ENCODE results near the gene TBCD. TPM values are rescaled to one million over a fixed set of nuclear protein-coding genes. Genes with fewer than 3 reads are reported as not detected.
A peak's percentile ranks its signal among the peaks of the same experiment; 100 is the strongest.

TBCD gene
- total RNA-seq, 2 donors from 2014 or later = 112 to 144 TPM

DNA sequence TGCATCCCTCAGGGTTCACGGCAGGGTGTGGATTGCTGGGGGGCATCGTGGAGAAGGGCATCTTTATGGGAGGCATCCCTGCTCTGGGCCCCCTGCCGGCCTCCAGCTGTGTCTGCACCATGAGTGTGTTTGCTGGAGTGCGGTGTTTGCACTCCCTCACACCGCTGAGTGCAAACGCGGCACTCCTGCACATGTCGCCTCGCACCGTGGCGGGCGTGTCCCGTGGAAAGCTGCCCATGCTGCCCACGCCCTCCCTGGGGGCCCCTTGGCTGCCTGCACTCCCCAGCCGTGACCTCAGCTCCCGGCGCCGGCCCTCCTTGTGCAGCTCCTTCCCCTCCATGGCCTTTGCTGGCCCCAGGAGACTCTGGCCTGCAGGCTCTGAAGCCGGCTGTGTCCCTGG lies 162.5 kb downstream of the TBCD start:
- no peaks in the 10 kb centered on the region for H3K27me3 Mint-ChIP-seq
- no peaks in the 10 kb centered on the region for H3K9me3 ChIP-seq (ENCODE audit: control insufficient read depth, low read length, poor library complexity, severe bottlenecking)
- ATAC-seq (no peak), DNase-seq (no peak)
- no peak overlapping the region for H3K4me3 Mint-ChIP-seq
- H3K4me1 Mint-ChIP-seq = peaks cover 8% of the 10 kb centered on the region
- H3K27ac Mint-ChIP-seq = peak overlapping the region; percentile 32
- peaks cover 2% of the 10 kb centered on the region for H3K36me3 Mint-ChIP-seq (ENCODE audit: low read depth)

DNA sequence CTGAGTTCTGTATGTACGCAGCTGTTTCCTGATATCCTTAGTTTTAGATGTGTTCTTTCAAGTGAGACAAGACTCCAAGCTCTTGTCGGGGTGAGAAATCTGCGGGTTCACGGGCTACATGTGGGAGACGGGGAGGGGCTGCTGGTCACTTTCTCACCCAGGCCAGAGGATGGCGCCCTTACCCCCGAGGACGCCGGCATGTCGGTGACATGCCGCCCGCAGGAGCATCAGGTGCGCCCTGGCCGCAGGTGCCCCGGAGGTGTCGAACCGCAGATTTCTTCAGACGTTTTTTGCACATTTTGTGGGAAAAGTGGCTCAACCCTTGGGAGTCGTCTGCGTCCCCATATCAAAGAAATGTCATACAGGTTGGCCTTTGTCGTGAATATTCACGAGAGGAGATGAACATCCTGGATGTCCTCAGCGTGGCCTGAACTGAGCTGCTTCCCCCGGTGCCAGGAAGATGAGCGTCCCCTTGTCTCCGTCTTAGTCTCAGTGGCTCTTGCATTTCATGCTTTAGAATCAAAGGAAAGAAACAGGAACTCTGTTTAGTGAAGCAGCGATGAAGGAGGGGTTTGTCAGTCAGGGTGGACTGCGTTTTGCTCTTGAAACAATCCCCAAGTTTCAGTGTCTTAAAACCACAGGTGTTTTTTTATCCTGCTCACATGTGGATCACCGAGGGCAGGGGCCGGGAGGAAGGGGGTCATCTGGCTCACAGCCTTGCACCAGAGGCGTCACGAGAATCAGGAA lies 163.3 kb downstream of the TBCD start:
- DNase-seq (no peak), ATAC-seq (peak; percentile 21)
- Mint-ChIP-seq H3K27ac (no peak overlapping the region), H3K4me3 (no peak overlapping the region), H3K27me3 (no peaks in the 10 kb centered on the region), H3K4me1 (peaks cover 11% of the 10 kb centered on the region), H3K36me3 (ENCODE audit: low read depth) (peaks cover 7% of the 10 kb centered on the region)
- H3K9me3 ChIP-seq (ENCODE audit: control insufficient read depth, low read length, poor library complexity, severe bottlenecking) = no peaks in the 10 kb centered on the region

GRCh38 chr17:82915757-82916027 lies 163.8 kb downstream of the TBCD start:
- ATAC-seq = no peak
- DNase-seq = no peak
- H3K4me3 Mint-ChIP-seq = no peak overlapping the region
- H3K4me1 Mint-ChIP-seq = peaks cover 11% of the 10 kb centered on the region
- H3K27me3 Mint-ChIP-seq = no peaks in the 10 kb centered on the region
- H3K27ac Mint-ChIP-seq = peak overlapping the region; percentile 70
- H3K9me3 ChIP-seq (ENCODE audit: control insufficient read depth, low read length, poor library complexity, severe bottlenecking) = no peaks in the 10 kb centered on the region
- H3K36me3 Mint-ChIP-seq (ENCODE audit: low read depth) = peaks cover 7% of the 10 kb centered on the region

- Mint-ChIP-seq H3K4me3 (no peak overlapping the region), H3K27me3 (no peaks in the 10 kb centered on the region), H3K27ac (no peak overlapping the region), H3K36me3 (ENCODE audit: low read depth) (peaks cover 7% of the 10 kb centered on the region), H3K4me1 (peaks cover 7% of the 10 kb centered on the region)
- ATAC-seq (no peak), DNase-seq (no peak)
- no peaks in the 10 kb centered on the region for H3K9me3 ChIP-seq (ENCODE audit: control insufficient read depth, low read length, poor library complexity, severe bottlenecking)
Observed at GRCh38 chr17:82917699-82918345, 166.0 kb downstream of the TBCD start.

GRCh38 chr17:82918508-82918907 lies 166.6 kb downstream of the TBCD start:
- Mint-ChIP-seq H3K27me3 (no peaks in the 10 kb centered on the region), H3K27ac (no peak overlapping the region), H3K4me1 (peaks cover 7% of the 10 kb centered on the region)

GRCh38 chr17:82920150-82920549 lies 168.3 kb downstream of the TBCD start:
- Mint-ChIP-seq H3K4me1 (peaks cover 7% of the 10 kb centered on the region), H3K36me3 (ENCODE audit: low read depth) (peaks cover 7% of the 10 kb centered on the region), H3K4me3 (no peak overlapping the region), H3K27me3 (no peaks in the 10 kb centered on the region), H3K27ac (peak overlapping the region; percentile 29)
- ATAC-seq (no peak), DNase-seq (no peak)
- no peaks in the 10 kb centered on the region for H3K9me3 ChIP-seq (ENCODE audit: control insufficient read depth, low read length, poor library complexity, severe bottlenecking)

More at GRCh38 chr17:82918508-82918907, 166.6 kb downstream of the TBCD start:
- DNase-seq (no peak), ATAC-seq (no peak)
- Mint-ChIP-seq H3K4me3 (no peak overlapping the region), H3K36me3 (ENCODE audit: low read depth) (peaks cover 7% of the 10 kb centered on the region)
- H3K9me3 ChIP-seq (ENCODE audit: control insufficient read depth, low read length, poor library complexity, severe bottlenecking) = no peaks in the 10 kb centered on the region

GRCh38 chr17:82920715-82921114 lies 168.8 kb downstream of the TBCD start:
- ATAC-seq (no peak), DNase-seq (no peak)
- peaks cover 7% of the 10 kb centered on the region for H3K36me3 Mint-ChIP-seq (ENCODE audit: low read depth)
- no peaks in the 10 kb centered on the region for H3K27me3 Mint-ChIP-seq
- peaks cover 7% of the 10 kb centered on the region for H3K4me1 Mint-ChIP-seq
- no peak overlapping the region for H3K4me3 Mint-ChIP-seq
- no peaks in the 10 kb centered on the region for H3K9me3 ChIP-seq (ENCODE audit: control insufficient read depth, low read length, poor library complexity, severe bottlenecking)
- peak overlapping the region; percentile 29 for H3K27ac Mint-ChIP-seq

DNA sequence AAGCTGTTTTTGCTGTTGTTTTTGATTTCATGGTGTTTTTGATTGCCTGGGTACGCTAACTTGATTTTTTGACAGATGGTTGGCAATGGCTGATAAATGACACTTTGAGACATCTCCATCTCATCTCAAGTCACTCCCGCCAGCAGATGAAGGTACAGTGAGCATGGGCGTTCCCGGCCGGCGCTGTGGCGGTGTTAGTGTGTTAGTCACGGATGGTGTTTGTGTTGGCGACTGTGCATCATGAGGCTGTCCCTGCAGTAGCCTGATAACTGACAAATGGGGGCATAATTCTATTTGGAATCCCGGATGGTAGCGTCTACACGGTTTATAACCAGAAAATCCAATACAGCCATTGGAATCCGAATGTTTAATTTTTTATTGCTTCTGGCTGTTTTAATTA lies 169.6 kb downstream of the TBCD start:
- Mint-ChIP-seq H3K27me3 (no peaks in the 10 kb centered on the region), H3K4me3 (no peak overlapping the region), H3K4me1 (peaks cover 4% of the 10 kb centered on the region), H3K27ac (no peak overlapping the region), H3K36me3 (ENCODE audit: low read depth) (peaks cover 8% of the 10 kb centered on the region)
- H3K9me3 ChIP-seq (ENCODE audit: control insufficient read depth, low read length, poor library complexity, severe bottlenecking) = no peaks in the 10 kb centered on the region
- ATAC-seq (no peak), DNase-seq (no peak)

DNA sequence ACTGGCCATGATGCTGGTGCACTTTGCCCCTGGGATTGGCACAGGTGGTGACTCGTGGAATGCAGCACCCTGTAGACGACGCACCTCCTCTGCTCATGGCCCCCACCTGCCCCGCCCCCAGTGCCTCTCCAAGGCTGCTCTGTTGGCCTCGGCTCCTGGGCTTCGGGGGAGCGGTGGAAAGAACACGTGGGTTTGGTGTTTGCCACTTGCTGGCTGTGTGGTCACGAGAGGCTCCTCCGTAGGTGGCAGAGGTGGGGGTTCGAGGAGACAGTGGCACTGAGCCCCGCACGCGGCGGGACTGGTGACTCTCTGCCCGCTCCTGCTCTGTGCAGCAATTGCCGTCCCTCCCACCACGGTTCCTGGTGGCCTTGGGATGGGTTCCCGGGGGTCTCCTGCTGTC lies 170.8 kb downstream of the TBCD start:
- ATAC-seq = no peak
- no peaks in the 10 kb centered on the region for H3K9me3 ChIP-seq (ENCODE audit: control insufficient read depth, low read length, poor library complexity, severe bottlenecking)
- peaks cover 4% of the 10 kb centered on the region for H3K4me1 Mint-ChIP-seq
- H3K27me3 Mint-ChIP-seq = no peaks in the 10 kb centered on the region
- peaks cover 11% of the 10 kb centered on the region for H3K36me3 Mint-ChIP-seq (ENCODE audit: low read depth)
- H3K4me3 Mint-ChIP-seq = no peak overlapping the region
- no peak for DNase-seq
- no peak overlapping the region for H3K27ac Mint-ChIP-seq

GRCh38 chr17:82923366-82924113 lies 171.7 kb downstream of the TBCD start:
- Mint-ChIP-seq H3K27ac (no peak overlapping the region), H3K36me3 (ENCODE audit: low read depth) (peaks cover 12% of the 10 kb centered on the region), H3K4me1 (peaks cover 4% of the 10 kb centered on the region), H3K27me3 (no peaks in the 10 kb centered on the region), H3K4me3 (no peak overlapping the region)
- ATAC-seq = no peak
- no peaks in the 10 kb centered on the region for H3K9me3 ChIP-seq (ENCODE audit: control insufficient read depth, low read length, poor library complexity, severe bottlenecking)
- no peak for DNase-seq

- Mint-ChIP-seq H3K27me3 (no peaks in the 10 kb centered on the region), H3K36me3 (ENCODE audit: low read depth) (peaks cover 18% of the 10 kb centered on the region), H3K4me3 (no peak overlapping the region), H3K27ac (no peak overlapping the region), H3K4me1 (peaks cover 4% of the 10 kb centered on the region)
- no peaks in the 10 kb centered on the region for H3K9me3 ChIP-seq (ENCODE audit: control insufficient read depth, low read length, poor library complexity, severe bottlenecking)
- no peak for ATAC-seq
- no peak for DNase-seq
Observed at GRCh38 chr17:82924214-82924613, 172.3 kb downstream of the TBCD start.

DNA sequence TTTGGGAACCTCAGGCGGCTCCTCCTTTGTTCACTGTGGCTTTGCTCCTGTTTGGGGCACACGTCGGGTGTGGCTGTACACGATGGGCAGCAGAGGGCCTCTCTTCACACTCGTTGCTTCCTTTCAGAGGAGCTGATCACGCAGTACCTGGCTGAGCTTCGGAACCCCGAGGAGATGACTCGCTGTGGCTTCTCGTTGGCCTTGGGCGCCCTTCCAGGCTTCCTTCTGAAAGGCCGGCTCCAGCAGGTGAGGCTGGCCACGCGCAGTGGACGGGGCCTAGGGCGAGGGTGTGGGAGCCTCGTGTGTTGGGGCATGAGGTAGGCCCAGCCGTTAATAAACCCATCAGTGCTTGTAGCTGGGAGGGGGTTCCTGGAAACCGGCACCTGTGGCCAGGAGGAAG lies 172.9 kb downstream of the TBCD start:
- DNase-seq (no peak), ATAC-seq (no peak)
- H3K9me3 ChIP-seq (ENCODE audit: control insufficient read depth, low read length, poor library complexity, severe bottlenecking) = no peaks in the 10 kb centered on the region
- Mint-ChIP-seq H3K36me3 (ENCODE audit: low read depth) (peaks cover 12% of the 10 kb centered on the region), H3K27ac (no peak overlapping the region), H3K4me3 (no peak overlapping the region), H3K4me1 (peaks cover 1% of the 10 kb centered on the region), H3K27me3 (no peaks in the 10 kb centered on the region)

- H3K4me1 Mint-ChIP-seq = no peaks in the 10 kb centered on the region
- no peaks in the 10 kb centered on the region for H3K9me3 ChIP-seq (ENCODE audit: control insufficient read depth, low read length, poor library complexity, severe bottlenecking)
- H3K27ac Mint-ChIP-seq = no peak overlapping the region
- no peak for ATAC-seq
- peaks cover 11% of the 10 kb centered on the region for H3K36me3 Mint-ChIP-seq (ENCODE audit: low read depth)
- no peak for DNase-seq
- H3K4me3 Mint-ChIP-seq = no peak overlapping the region
- no peaks in the 10 kb centered on the region for H3K27me3 Mint-ChIP-seq
Observed at GRCh38 chr17:82925336-82925735, 173.5 kb downstream of the TBCD start.

Data from T-helper 17 cell (primary cell).